Endothelial cell of umbilical vein (primary cell): ENCODE measurements around the gene ZNF507. TPM values are rescaled to one million over a fixed set of nuclear protein-coding genes. Genes with fewer than 3 reads are reported as not detected.

ENCODE experiments used
- BruUV-seq: library from RNA; stranded (reverse); fragments of 400-500 nt; replicated peaks from 2 replicates; lab custom pipeline; 2021; lab: Mats Ljungman, UMichigan
- CTCF ChIA-PET: fragments of 300-600, 350-600 bp; sonication (Branson Sonifier 250); formaldehyde crosslinking; loops from one replicate; lab custom pipeline; 2021; ENCODE audit warnings: antibody characterized with exemption, inconsistent platforms; lab: Charles Lee
- POLR2A ChIA-PET: fragments of 300-600, 350-600 bp; sonication (Branson Sonifier 250); formaldehyde crosslinking; loops from one replicate; lab custom pipeline; 2021; ENCODE audit warnings: antibody characterized with exemption, inconsistent platforms; lab: Charles Lee
- DNase-seq: peaks from one replicate; pipeline ENCODE4 v3.0.0-alpha.2; 2011; ENCODE audit warnings: low read depth, low spot score
- FAIRE-seq: peaks from 2 replicates; lab custom pipeline; 2011; peaks lifted over from hg19 to GRCh38; lab: Jason Lieb, UNC
- H2AFZ ChIP-seq: 2 replicates; pipeline ENCODE4 v1.6.0; 2012; ENCODE audit warnings: low read depth, low read length, control low read depth, inconsistent platforms
- H3K27ac ChIP-seq: 2 replicates; pipeline ENCODE4 v1.5.1; 2011; ENCODE audit warnings: low read depth, mild to moderate bottlenecking, control low read depth, low read length, moderate library complexity; ENCODE audit not compliant: insufficient read depth
- H3K27me3 ChIP-seq, 2 experiments: 2 replicates each; pipeline versions ENCODE4 v1.6.0 to v1.6.1; 2011; ENCODE audit warnings: low read length in 2 of 2, mixed read lengths in 1 of 2; ENCODE audit not compliant: control insufficient read depth in 2 of 2, insufficient read depth in 2 of 2
- H3K36me3 ChIP-seq, 2 experiments: 2 replicates in 1 of 2; 3 replicates in 1 of 2; pipeline ENCODE4 v1.5.1; 2011; ENCODE audit warnings: low read length in 2 of 2, mild to moderate bottlenecking in 1 of 2, moderate library complexity in 1 of 2; ENCODE audit not compliant: control insufficient read depth in 2 of 2, insufficient read depth in 2 of 2; ENCODE audit errors: extremely low read depth in 1 of 2
- H3K4me1 ChIP-seq: 3 replicates; pipeline ENCODE4 v1.5.1; 2011; ENCODE audit warnings: mild to moderate bottlenecking, low read length; ENCODE audit not compliant: control insufficient read depth, insufficient read depth; ENCODE audit errors: extremely low read depth
- H3K4me2 ChIP-seq: 2 replicates; pipeline ENCODE4 v1.6.1; 2011; ENCODE audit warnings: low read length, control low read depth, mixed read lengths; ENCODE audit not compliant: insufficient read depth
- H3K4me3 ChIP-seq, 3 experiments: fragments of 200-600 bp in 1 of 3; sonication (generic), shearing (Covaris generic) in 1 of 3; replicated peaks in 1 of 3; 2 replicates each; pipeline ENCODE4 v1.5.1; 2011 to 2016; ENCODE audit warnings: control low read depth in 3 of 3, low read length in 3 of 3, mild to moderate bottlenecking in 2 of 3, inconsistent platforms in 1 of 3, low read depth in 1 of 3, moderate library complexity in 1 of 3; ENCODE audit not compliant: insufficient read depth in 1 of 3
- H3K79me2 ChIP-seq: 2 replicates; pipeline ENCODE4 v1.6.0; 2012; ENCODE audit warnings: low read length, inconsistent platforms; ENCODE audit not compliant: control insufficient read depth, insufficient read depth
- H3K9ac ChIP-seq: replicated peaks from 2 replicates; pipeline ENCODE3; 2011; ENCODE audit warnings: low read length, control low read depth; ENCODE audit not compliant: insufficient read depth; ENCODE audit errors: extremely low read depth
- H3K9me1 ChIP-seq: replicated peaks from 3 replicates; pipeline ENCODE4 v1.6.0; 2011; ENCODE audit warnings: mild to moderate bottlenecking, low read length; ENCODE audit not compliant: control insufficient read depth, insufficient read depth; ENCODE audit errors: extremely low read depth
- H3K9me3 ChIP-seq: replicated peaks from 2 replicates; pipeline ENCODE4 v1.5.1; 2012; ENCODE audit warnings: low read length, inconsistent platforms; ENCODE audit not compliant: control insufficient read depth, insufficient read depth
- H4K20me1 ChIP-seq: replicated peaks from 2 replicates; pipeline ENCODE3; 2011; ENCODE audit warnings: mild to moderate bottlenecking, low read length; ENCODE audit not compliant: control insufficient read depth, insufficient read depth; ENCODE audit errors: extremely low read depth
- CTCF ChIP-seq, 2 donors: IDR thresholded peaks; 1 replicate in 1 of 2; 2 replicates in 1 of 2; pipeline ENCODE4 v1.5.1; 2011; ENCODE audit warnings: low read length in 2 of 2, mild to moderate bottlenecking in 2 of 2, moderate library complexity in 2 of 2, control low read depth in 1 of 2, inconsistent platforms in 1 of 2, low read depth in 1 of 2; ENCODE audit not compliant: insufficient read depth in 1 of 2; ENCODE audit errors: extremely low read depth in 1 of 2
- EZH2 ChIP-seq: IDR thresholded peaks from 2 replicates; pipeline ENCODE4 v1.6.1; 2012; ENCODE audit warnings: borderline replicate concordance, low read depth, mild to moderate bottlenecking, moderate library complexity, low read length, inconsistent platforms; ENCODE audit not compliant: severe bottlenecking
- FOS ChIP-seq: IDR thresholded peaks from 2 replicates; pipeline ENCODE4 v1.6.1; 2011; ENCODE audit warnings: mild to moderate bottlenecking, low read length, moderate library complexity, borderline replicate concordance; ENCODE audit not compliant: insufficient read depth
- GATA2 ChIP-seq: IDR thresholded peaks from 2 replicates; pipeline ENCODE4 v1.7.0; 2011; ENCODE audit warnings: low read depth, mild to moderate bottlenecking, moderate library complexity, mixed read lengths, low read length; ENCODE audit not compliant: insufficient read length, insufficient read depth
- MAX ChIP-seq: IDR thresholded peaks from 2 replicates; pipeline ENCODE4 v1.6.1; 2011; ENCODE audit not compliant: insufficient read depth, insufficient read length
- MYC ChIP-seq: IDR thresholded peaks from one replicate; pipeline ENCODE4 v1.6.1; 2011; ENCODE audit warnings: mild to moderate bottlenecking, low read depth, low read length
- POLR2A ChIP-seq: IDR thresholded peaks from 2 replicates; pipeline ENCODE4 v1.6.1; 2012; ENCODE audit warnings: low read depth, mild to moderate bottlenecking, control low read depth, low read length
- dilution Hi-C: fragments of 300-500 bp; cut with MboI; formaldehyde crosslinking; loops from one replicate; pipeline ENCODE4 v1.15.0; 2019; ENCODE audit warnings: low sequenced_read_pairs; ENCODE audit not compliant: extremely low pct_ligation_motif_present
- intact Hi-C: fragments of 100-400 bp; cut with micrococcal nuclease; formaldehyde crosslinking; loops from one replicate; pipeline ENCODE4 v1.10.0; 2022
- polyA plus RNA-seq, 4 experiments: library from polyadenylated mRNA; depleted of rRNA in 3 of 4; stranded (reverse) in 3 of 4; unstranded in 1 of 4; fragments of >200 nt; gene quantifications; 2 replicates each; pipeline versions ENCODE4 v1.2.1 to v1.2.3, GENCODE V29; 2011 to 2012; ENCODE audit warnings: missing spikeins in 1 of 4
- total RNA-seq: library from RNA; stranded (reverse); gene quantifications from 2 replicates; pipeline ENCODE4 v1.2.3, GENCODE V29; 2021

ZNF507 gene
- total and polyA plus RNA-seq, 2 donors (not counting 3 experiments of a cell fraction or from before 2014, with no cell fraction given) = 6.8 to 23.0 TPM

DNA sequence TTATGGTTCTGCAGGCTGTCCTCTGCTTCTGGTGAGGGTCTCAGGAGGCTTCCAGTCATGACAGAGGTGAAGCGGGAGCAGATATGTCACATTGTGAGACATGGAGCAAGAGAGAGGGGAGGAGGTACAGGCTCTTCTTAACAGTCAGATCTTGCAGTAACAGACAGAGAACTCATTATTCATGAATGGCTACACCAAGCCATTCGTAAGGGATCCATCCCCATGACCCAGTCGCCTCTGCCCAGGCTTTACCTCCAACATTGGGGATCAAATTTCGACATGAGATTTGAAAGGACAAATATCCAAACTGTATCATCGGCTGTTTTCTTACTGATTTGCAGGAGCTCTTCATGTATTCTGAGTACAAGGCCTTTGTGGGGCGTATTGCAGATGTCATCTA is 21.7 kb downstream of the ZNF507 start:
- FAIRE-seq = no peak
- CTCF ChIA-PET = no interaction called here

More for the DNA sequence above, 21.7 kb downstream of the ZNF507 start:
- no peaks in the 10 kb centered on the region for H3K27me3 ChIP-seq
- no peak overlapping the region for H3K4me3 ChIP-seq
- H2AFZ ChIP-seq = no peak overlapping the region
- peaks cover 62% of the 10 kb centered on the region for H3K79me2 ChIP-seq
- no peak for TF ChIP-seq EZH2
- no peak for TF ChIP-seq GATA2
- TF ChIP-seq MAX = no peak
- no peak for TF ChIP-seq CTCF (IDR thresholded peaks at IDR 0.05; ENCODE audit: extremely low read depth in 1 of 2, insufficient read depth in 1 of 2, low read depth in 1 of 2, low read length in 2 of 2)
- no peak for TF ChIP-seq FOS
- TF ChIP-seq POLR2A = no peak
- TF ChIP-seq MYC = no peak
- peaks cover 3% of the 10 kb centered on the region for H4K20me1 ChIP-seq
- no peak overlapping the region for H3K9ac ChIP-seq
- BruUV-seq = no TSS peak
- peaks cover 2 to 12% of the 10 kb centered on the region in 2 experiments for H3K36me3 ChIP-seq
- POLR2A ChIA-PET = no interaction called here
- H3K9me3 ChIP-seq = no peaks in the 10 kb centered on the region
- H3K4me1 ChIP-seq = no peaks in the 10 kb centered on the region
- intact Hi-C loops (no loop called here), dilution Hi-C loops (no loop called here)
- H3K27ac ChIP-seq = no peak overlapping the region
- no peak for DNase-seq
- no peak overlapping the region for H3K4me2 ChIP-seq
- no peaks in the 10 kb centered on the region for H3K9me1 ChIP-seq
